ENCODE results near the gene ABCA2.

Gene ABCA2

GRCh38 chr9:136960212-136960937, 67.7 kb downstream of the ABCA2 start:
- H3K4me1 ChIP-seq (ENCODE audit: control insufficient read depth, insufficient read depth, low read length), result peaks cover 6% of the 10 kb centered on the region
- H3K27me3 ChIP-seq (replicated peaks; ENCODE audit: control insufficient read depth, insufficient read depth, low read length), result peaks cover 10% of the 10 kb centered on the region
- no peak for DNase-seq (ENCODE audit: low read depth)
- H3K9me3 ChIP-seq (ENCODE audit: control insufficient read depth, low read length), result no peaks in the 10 kb centered on the region
- H3K36me3 ChIP-seq (ENCODE audit: control insufficient read depth, insufficient read depth, low read length, severe bottlenecking), result no peaks in the 10 kb centered on the region
- H3K4me3 ChIP-seq (ENCODE audit: low read length), result no peak overlapping the region
- no peak overlapping the region for H3K9ac ChIP-seq (ENCODE audit: low read length)

DNA sequence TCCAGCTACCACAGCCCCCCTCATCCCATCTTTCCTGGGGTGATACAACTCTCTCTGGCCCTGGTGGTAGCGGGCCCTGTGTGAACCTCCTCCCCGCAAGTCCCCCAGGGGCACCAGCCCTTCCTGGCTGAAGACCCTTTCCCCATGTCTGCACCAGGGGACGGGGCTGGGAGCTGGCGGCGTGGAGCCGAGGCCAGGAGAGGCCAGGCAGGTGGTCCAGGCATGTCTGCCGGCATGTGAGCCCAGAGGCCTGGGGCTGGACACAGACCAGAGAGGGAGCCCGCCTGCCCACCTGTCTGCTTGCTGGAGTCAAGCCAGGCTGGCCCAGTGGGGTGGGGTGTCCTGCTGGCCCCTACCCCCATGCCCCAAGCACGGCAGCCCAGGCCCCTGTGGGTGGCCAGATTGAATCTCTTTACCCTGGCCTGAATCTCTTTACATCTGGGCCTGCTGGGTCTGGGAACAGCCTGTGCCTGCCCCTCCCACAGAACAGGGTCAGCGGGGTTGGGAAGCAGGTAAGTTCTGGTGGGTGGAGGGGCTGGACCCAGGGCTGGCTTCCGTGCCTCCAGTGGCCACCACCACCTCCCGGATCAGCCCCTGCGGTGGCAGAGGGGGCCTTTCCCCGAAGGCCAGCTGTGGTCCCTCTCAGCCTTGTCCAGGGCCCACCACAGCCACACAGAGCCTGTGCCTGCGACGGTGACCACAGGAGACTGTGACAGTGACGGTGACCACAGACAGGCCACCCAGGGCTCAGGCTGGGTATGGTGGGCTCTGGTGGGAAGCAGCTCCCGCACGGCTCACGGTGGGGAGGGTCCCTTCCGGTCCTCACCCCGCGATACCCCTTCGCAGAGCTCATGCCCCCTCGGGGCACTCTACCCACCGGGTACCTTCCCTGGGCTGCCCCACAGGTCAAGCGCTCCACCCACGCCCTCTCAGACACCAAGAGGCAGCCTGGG, 68.9 kb downstream of the ABCA2 start:
- no peaks in the 10 kb centered on the region for H3K36me3 ChIP-seq (ENCODE audit: control insufficient read depth, insufficient read depth, low read length, severe bottlenecking)

GRCh38 chr9:136958473-136958872, 69.6 kb downstream of the ABCA2 start:
- Histone ChIP-seq H3K9ac (ENCODE audit: low read length) (no peak overlapping the region), H3K36me3 (ENCODE audit: control insufficient read depth, insufficient read depth, low read length, severe bottlenecking) (no peaks in the 10 kb centered on the region), H3K9me3 (ENCODE audit: control insufficient read depth, low read length) (no peaks in the 10 kb centered on the region), H3K4me3 (ENCODE audit: low read length) (no peak overlapping the region), H3K27me3 (replicated peaks; ENCODE audit: control insufficient read depth, insufficient read depth, low read length) (peaks cover 17% of the 10 kb centered on the region), H3K4me1 (ENCODE audit: control insufficient read depth, insufficient read depth, low read length) (peaks cover 6% of the 10 kb centered on the region)
- no peak for DNase-seq (ENCODE audit: low read depth)

More for the DNA sequence above, 68.9 kb downstream of the ABCA2 start:
- Histone ChIP-seq H3K9ac (ENCODE audit: low read length) (no peak overlapping the region), H3K9me3 (ENCODE audit: control insufficient read depth, low read length) (no peaks in the 10 kb centered on the region), H3K4me3 (ENCODE audit: low read length) (no peak overlapping the region), H3K4me1 (ENCODE audit: control insufficient read depth, insufficient read depth, low read length) (peaks cover 6% of the 10 kb centered on the region), H3K27me3 (replicated peaks; ENCODE audit: control insufficient read depth, insufficient read depth, low read length) (peaks cover 17% of the 10 kb centered on the region)
- DNase-seq (ENCODE audit: low read depth), result no peak

- peaks cover 6% of the 10 kb centered on the region for H3K4me1 ChIP-seq (ENCODE audit: control insufficient read depth, insufficient read depth, low read length)
- H3K4me3 ChIP-seq (ENCODE audit: low read length), result no peak overlapping the region
- no peak overlapping the region for H3K9ac ChIP-seq (ENCODE audit: low read length)
- no peak for DNase-seq (ENCODE audit: low read depth)
- H3K36me3 ChIP-seq (ENCODE audit: control insufficient read depth, insufficient read depth, low read length, severe bottlenecking), result no peaks in the 10 kb centered on the region
- no peaks in the 10 kb centered on the region for H3K9me3 ChIP-seq (ENCODE audit: control insufficient read depth, low read length)
- H3K27me3 ChIP-seq (replicated peaks; ENCODE audit: control insufficient read depth, insufficient read depth, low read length), result peaks cover 17% of the 10 kb centered on the region
Measured at GRCh38 chr9:136957901-136958300, 70.1 kb downstream of the ABCA2 start.

- H3K4me3 ChIP-seq (ENCODE audit: low read length), result no peak overlapping the region
- H3K27me3 ChIP-seq (replicated peaks; ENCODE audit: control insufficient read depth, insufficient read depth, low read length), result peaks cover 17% of the 10 kb centered on the region
- no peak for DNase-seq (ENCODE audit: low read depth)
- no peak overlapping the region for H3K9ac ChIP-seq (ENCODE audit: low read length)
- H3K4me1 ChIP-seq (ENCODE audit: control insufficient read depth, insufficient read depth, low read length), result peaks cover 6% of the 10 kb centered on the region
- no peaks in the 10 kb centered on the region for H3K9me3 ChIP-seq (ENCODE audit: control insufficient read depth, low read length)
- no peaks in the 10 kb centered on the region for H3K36me3 ChIP-seq (ENCODE audit: control insufficient read depth, insufficient read depth, low read length, severe bottlenecking)
Measured at GRCh38 chr9:136957461-136957860, 70.6 kb downstream of the ABCA2 start.

Measured in adipocyte (in vitro differentiated cells).